Mesenchymal stem cell (in vitro differentiated cells and primary cell): ENCODE measurements around the gene UGT3A2.

Experiments used
- DNase-seq: peaks from one replicate; pipeline ENCODE4 v3.0.0-alpha.2; 2013
- H2AFZ ChIP-seq: one replicate; pipeline ENCODE4 v1.6.1; 2013; ENCODE audit warnings: low read depth, mild to moderate bottlenecking, control low read depth, inconsistent platforms, low read length, moderate library complexity
- H2AK5ac ChIP-seq: 2 replicates; pipeline ENCODE4 v1.6.1; 2013; ENCODE audit warnings: low read length, moderate library complexity, mild to moderate bottlenecking, inconsistent platforms; ENCODE audit not compliant: severe bottlenecking
- H2BK120ac ChIP-seq: one replicate; pipeline ENCODE4 v1.6.1; 2013; ENCODE audit warnings: low read depth, mild to moderate bottlenecking, inconsistent platforms, low read length, moderate library complexity
- H2BK12ac ChIP-seq, 2 experiments: one replicate each; pipeline ENCODE4 v1.6.1; 2013; ENCODE audit warnings: inconsistent platforms in 2 of 2, low read length in 2 of 2, mild to moderate bottlenecking in 2 of 2, moderate library complexity in 2 of 2, control low read depth in 1 of 2
- H2BK15ac ChIP-seq: one replicate; pipeline ENCODE4 v1.6.1; 2013; ENCODE audit warnings: mild to moderate bottlenecking, low read depth, inconsistent platforms; ENCODE audit not compliant: poor library complexity, severe bottlenecking
- H2BK5ac ChIP-seq: 2 replicates; pipeline ENCODE4 v1.6.1; 2013; ENCODE audit warnings: low read depth, mild to moderate bottlenecking, low read length, control low read depth, inconsistent platforms; ENCODE audit not compliant: poor library complexity, severe bottlenecking
- H3K14ac ChIP-seq, 2 experiments: one replicate each; pipeline ENCODE4 v1.6.1; 2013; ENCODE audit warnings: inconsistent platforms in 2 of 2, low read length in 2 of 2, control low read depth in 1 of 2, mild to moderate bottlenecking in 1 of 2, moderate library complexity in 1 of 2
- H3K18ac ChIP-seq, 2 experiments: one replicate each; pipeline ENCODE4 v1.6.1; 2013; ENCODE audit warnings: inconsistent platforms in 2 of 2, low read length in 2 of 2, control low read depth in 1 of 2, low read depth in 1 of 2, mild to moderate bottlenecking in 1 of 2
- H3K23ac ChIP-seq, 2 experiments: one replicate each; pipeline ENCODE4 v1.6.1; 2013; ENCODE audit warnings: inconsistent platforms in 2 of 2, low read length in 2 of 2, mild to moderate bottlenecking in 2 of 2, moderate library complexity in 2 of 2, control low read depth in 1 of 2
- H3K27ac ChIP-seq: 2 replicates; pipeline ENCODE4 v1.5.1; 2013; ENCODE audit warnings: mild to moderate bottlenecking, moderate library complexity, low read length, control low read depth, inconsistent platforms; ENCODE audit not compliant: poor library complexity, severe bottlenecking
- H3K27me3 ChIP-seq, 2 experiments: 2 replicates each; pipeline versions ENCODE4 v1.6.1 to v1.7.0; 2013; ENCODE audit warnings: low read length in 2 of 2, mild to moderate bottlenecking in 2 of 2, moderate library complexity in 2 of 2, control low read depth in 1 of 2, inconsistent platforms in 1 of 2; ENCODE audit not compliant: control insufficient read depth in 1 of 2, insufficient read depth in 1 of 2
- H3K36me3 ChIP-seq, 2 experiments: 2 replicates each; pipeline versions ENCODE4 v1.6.1 to v1.7.0; 2013; ENCODE audit warnings: low read length in 2 of 2, control low read depth in 1 of 2, inconsistent platforms in 1 of 2, low read depth in 1 of 2, mild to moderate bottlenecking in 1 of 2; ENCODE audit not compliant: insufficient read depth in 2 of 2, control insufficient read depth in 1 of 2
- H3K4ac ChIP-seq, 2 experiments: one replicate each; pipeline ENCODE4 v1.6.1; 2013; ENCODE audit warnings: inconsistent platforms in 2 of 2, low read length in 2 of 2, mild to moderate bottlenecking in 2 of 2, moderate library complexity in 2 of 2, control low read depth in 1 of 2, low read depth in 1 of 2
- H3K4me1 ChIP-seq: 2 replicates; pipeline ENCODE4 v1.6.1; 2013; ENCODE audit warnings: low read depth, low read length, control low read depth; ENCODE audit not compliant: control insufficient read depth, insufficient read depth
- H3K4me2 ChIP-seq: 2 replicates; pipeline ENCODE4 v1.6.1; 2013; ENCODE audit warnings: low read length, mild to moderate bottlenecking, inconsistent platforms; ENCODE audit not compliant: poor library complexity, severe bottlenecking
- H3K4me3 ChIP-seq, 2 experiments: 2 replicates each; pipeline versions ENCODE4 v1.5.1 to v1.7.0; 2013; ENCODE audit warnings: low read length in 2 of 2, mild to moderate bottlenecking in 2 of 2, control low read depth in 1 of 2, low read depth in 1 of 2; ENCODE audit not compliant: insufficient read depth in 1 of 2
- H3K79me1 ChIP-seq: replicated peaks from 2 replicates; pipeline ENCODE4 v1.6.1; 2013; ENCODE audit warnings: mild to moderate bottlenecking, control low read depth, low read length, inconsistent platforms; ENCODE audit not compliant: poor library complexity, severe bottlenecking
- H3K9ac ChIP-seq: 2 replicates; pipeline ENCODE4 v1.7.0; 2013; ENCODE audit warnings: mild to moderate bottlenecking, low read length, moderate library complexity
- H3K9me3 ChIP-seq: 2 replicates; pipeline ENCODE4 v1.7.0; 2013; ENCODE audit warnings: mild to moderate bottlenecking, low read length; ENCODE audit not compliant: control insufficient read depth
- H4K8ac ChIP-seq: one replicate; pipeline ENCODE4 v1.6.1; 2013; ENCODE audit warnings: inconsistent platforms, mild to moderate bottlenecking, low read length, moderate library complexity
- H4K91ac ChIP-seq: one replicate; pipeline ENCODE4 v1.6.1; 2013; ENCODE audit warnings: mild to moderate bottlenecking, low read length, inconsistent platforms
- WGBS: methylation state at CpG from one replicate; pipeline ENCODE4 v1.1.7; 2013; ENCODE audit warnings: mixed read lengths; 5-methylcytosine and 5-hydroxymethylcytosine counted together

The UGT3A2 gene

GRCh38 chr5:36009698-36010097, 57.0 kb downstream of the UGT3A2 start:
- Histone ChIP-seq H3K79me1 (no peaks in the 10 kb centered on the region), H3K9me3 (peaks cover 25% of the 10 kb centered on the region), H3K4me1 (no peaks in the 10 kb centered on the region), H3K36me3 (no peaks in the 10 kb centered on the region), H3K4me3 (no peak overlapping the region), H4K8ac (no peak overlapping the region), H3K27ac (no peak overlapping the region), H4K91ac (no peak overlapping the region), H3K23ac (no peak overlapping the region), H3K18ac (no peak overlapping the region), H3K9ac (no peak overlapping the region), H3K14ac (no peak overlapping the region), H3K27me3 (no peaks in the 10 kb centered on the region), H3K4me2 (no peak overlapping the region), H3K4ac (no peak overlapping the region), H2BK15ac (no peak overlapping the region), H2AFZ (no peak overlapping the region), H2BK5ac (no peak overlapping the region), H2BK120ac (no peak overlapping the region), H2AK5ac (no peak overlapping the region), H2BK12ac (no peak overlapping the region)
- WGBS: 32% methylated on average over 1 of the region's 1 CpG
- DNase-seq: no peak

DNA sequence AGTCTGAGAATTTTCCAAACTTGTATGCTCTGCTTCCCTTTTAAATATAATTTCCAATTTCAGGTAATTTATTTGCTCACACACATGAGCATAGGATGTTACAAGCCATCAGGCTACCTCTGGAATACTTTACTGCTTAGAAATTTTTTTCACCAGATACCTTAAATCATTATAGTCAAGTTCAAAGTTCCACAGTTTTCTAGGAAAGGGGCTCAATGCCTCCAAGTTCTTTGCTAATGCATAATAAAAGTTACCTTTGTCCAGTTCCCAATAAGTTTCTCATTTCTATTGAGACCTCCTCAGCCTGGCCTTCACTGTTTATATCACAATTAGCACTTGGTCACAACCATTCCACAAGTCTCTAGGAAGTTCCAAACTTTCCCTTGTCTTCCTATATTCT, 59.3 kb downstream of the UGT3A2 start:
- Histone ChIP-seq H4K91ac (no peak overlapping the region), H4K8ac (no peak overlapping the region), H3K79me1 (no peaks in the 10 kb centered on the region), H3K4ac (no peak overlapping the region), H2AFZ (no peak overlapping the region), H2BK15ac (no peak overlapping the region), H3K14ac (no peak overlapping the region), H3K27ac (no peak overlapping the region), H2AK5ac (no peak overlapping the region), H3K23ac (no peak overlapping the region), H3K36me3 (no peaks in the 10 kb centered on the region), H2BK5ac (no peak overlapping the region), H3K27me3 (no peaks in the 10 kb centered on the region), H3K18ac (no peak overlapping the region), H3K4me1 (no peaks in the 10 kb centered on the region), H3K4me3 (no peak overlapping the region), H3K9me3 (peaks cover 14% of the 10 kb centered on the region), H2BK12ac (no peak overlapping the region), H3K4me2 (no peak overlapping the region), H3K9ac (no peak overlapping the region), H2BK120ac (no peak overlapping the region)
- no peak for DNase-seq

- Histone ChIP-seq H3K9ac (no peak overlapping the region), H2BK5ac (no peak overlapping the region), H3K4ac (no peak overlapping the region), H3K79me1 (no peaks in the 10 kb centered on the region), H3K4me3 (no peak overlapping the region), H3K23ac (no peak overlapping the region), H3K4me2 (no peak overlapping the region), H4K8ac (no peak overlapping the region), H3K27ac (no peak overlapping the region), H4K91ac (no peak overlapping the region), H2BK12ac (no peak overlapping the region), H2BK120ac (no peak overlapping the region), H2AK5ac (no peak overlapping the region), H2BK15ac (no peak overlapping the region), H3K14ac (no peak overlapping the region), H3K27me3 (no peaks in the 10 kb centered on the region), H2AFZ (no peak overlapping the region), H3K18ac (no peak overlapping the region), H3K4me1 (no peaks in the 10 kb centered on the region), H3K9me3 (peaks cover 11% of the 10 kb centered on the region), H3K36me3 (no peaks in the 10 kb centered on the region)
- no peak for DNase-seq
- 59% methylated on average over 1 of the region's 1 CpG for WGBS
Measured at GRCh38 chr5:36006163-36006562, 60.5 kb downstream of the UGT3A2 start.

- Histone ChIP-seq H2BK12ac (no peak overlapping the region), H3K18ac (no peak overlapping the region), H3K4me2 (no peak overlapping the region), H3K79me1 (no peaks in the 10 kb centered on the region), H3K9me3 (no peaks in the 10 kb centered on the region), H2BK5ac (no peak overlapping the region), H3K23ac (no peak overlapping the region), H3K4ac (no peak overlapping the region), H2AFZ (no peak overlapping the region), H3K36me3 (no peaks in the 10 kb centered on the region), H2BK15ac (no peak overlapping the region), H2AK5ac (no peak overlapping the region), H3K4me3 (no peak overlapping the region), H4K91ac (no peak overlapping the region), H2BK120ac (no peak overlapping the region), H4K8ac (no peak overlapping the region), H3K14ac (no peak overlapping the region), H3K9ac (no peak overlapping the region), H3K27me3 (peaks cover 0 to 3% of the 10 kb centered on the region in 2 experiments), H3K4me1 (no peaks in the 10 kb centered on the region), H3K27ac (no peak overlapping the region)
- DNase-seq: no peak
- 41% methylated on average over 1 of the region's 3 CpGs for WGBS
Measured at GRCh38 chr5:36001032-36001431, 65.7 kb downstream of the UGT3A2 start.
